PC-9 (cell line): ENCODE data around the gene EME1. TPM values are rescaled to one million over a fixed set of nuclear protein-coding genes. Genes with fewer than 3 reads are reported as not detected.
A peak's percentile ranks its signal among the peaks of the same experiment; 100 is the strongest.

Experiments
- BruUV-seq: library from RNA; stranded (reverse); fragments of 400-500 nt; replicated peaks from 2 replicates; lab custom pipeline; 2021; lab: Mats Ljungman, UMichigan
- CTCF ChIA-PET: fragments of 300-600 bp; sonication (Branson Sonifier 250); formaldehyde crosslinking; loops from one replicate; lab custom pipeline; 2022; ENCODE audit warnings: antibody characterized with exemption; lab: Charles Lee
- POLR2A ChIA-PET: fragments of 300-600 bp; sonication (Branson Sonifier 250); formaldehyde crosslinking; loops from one replicate; lab custom pipeline; 2022; ENCODE audit warnings: antibody characterized with exemption; ENCODE audit not compliant: unreplicated experiment; lab: Charles Lee
- DNase-seq, 2 experiments: peaks; one replicate each; pipeline versions ENCODE4 v3.0.0 to v3.0.0-alpha.2; 2015 to 2022; ENCODE audit warnings: mixed read lengths in 1 of 2
- H2AFZ ChIP-seq: fragments of 200-600 bp; sonication (generic); 2 replicates; pipeline ENCODE4 v1.8.1; 2017; ENCODE audit warnings: antibody characterized with exemption
- H3F3A ChIP-seq: fragments of 200-600 bp; sonication (generic); 2 replicates; pipeline ENCODE4 v1.8.1; 2017; ENCODE audit warnings: antibody characterized with exemption, mild to moderate bottlenecking, low read depth; ENCODE audit not compliant: insufficient read depth
- H3K27ac ChIP-seq: fragments of 200-600 bp; sonication (generic); 2 replicates; pipeline ENCODE4 v1.6.1; 2016; ENCODE audit warnings: mixed run types
- H3K27me3 ChIP-seq: fragments of 200-600 bp; sonication (generic); 2 replicates; pipeline ENCODE4 v1.6.1; 2016; ENCODE audit warnings: low read depth, mixed run types; ENCODE audit not compliant: insufficient read depth
- H3K36me3 ChIP-seq: fragments of 200-600 bp; sonication (generic); 2 replicates; pipeline ENCODE4 v1.6.1; 2016; ENCODE audit warnings: low read depth, mixed run types
- H3K4me1 ChIP-seq: fragments of 200-600 bp; sonication (generic); replicated peaks from 2 replicates; pipeline ENCODE4 v1.6.1; 2016; ENCODE audit warnings: mixed run types; ENCODE audit not compliant: insufficient read depth
- H3K4me2 ChIP-seq: fragments of 200-600 bp; sonication (generic); 2 replicates; pipeline ENCODE4 v1.6.1; 2017; ENCODE audit warnings: mixed run types
- H3K4me3 ChIP-seq: fragments of 200-600 bp; sonication (generic); 2 replicates; pipeline ENCODE4 v1.6.1; 2016; ENCODE audit warnings: mixed run types
- H3K79me2 ChIP-seq: fragments of 200-600 bp; sonication (generic); 2 replicates; pipeline ENCODE4 v1.6.1; 2017; ENCODE audit warnings: low read depth, mixed run types
- H3K9me2 ChIP-seq: fragments of 200-600 bp; sonication (generic); 2 replicates; pipeline ENCODE4 v1.8.1; 2017; ENCODE audit warnings: mild to moderate bottlenecking; ENCODE audit not compliant: insufficient read depth
- H3K9me3 ChIP-seq: fragments of 200-600 bp; sonication (generic); 2 replicates; pipeline ENCODE4 v1.8.1; 2016; ENCODE audit warnings: low read depth; ENCODE audit not compliant: insufficient read depth
- H4K20me1 ChIP-seq: fragments of 200-600 bp; sonication (generic); 2 replicates; pipeline ENCODE4 v1.8.1; 2017; ENCODE audit not compliant: insufficient read depth
- EZH2 ChIP-seq: fragments of 200-600 bp; sonication (generic); IDR thresholded peaks from 2 replicates; pipeline ENCODE4 v1.8.0; 2017; ENCODE audit warnings: antibody characterized with exemption, low read depth
- intact Hi-C: fragments of 100-400 bp; cut with micrococcal nuclease; formaldehyde crosslinking; loops from one replicate; pipeline ENCODE4 v1.10.0; 2022; ENCODE audit not compliant: unreplicated experiment
- total RNA-seq: library from RNA; stranded (reverse); gene quantifications from 2 replicates; pipeline ENCODE4 v1.2.3, GENCODE V29; 2021
- TF ChIP-seq, protein P1 (sequence below): fragments of 200-600 bp; sonication (generic); conservative IDR thresholded peaks from 2 replicates; pipeline ENCODE4 v1.6.1; 2017; ENCODE audit warnings: mixed run types, antibody characterized with exemption, mild to moderate bottlenecking, moderate library complexity

The EME1 gene
- total RNA-seq, 1 experiment from 2014 or later: 21.0 TPM

- TF ChIP-seq EZH2: no peak
- TF ChIP-seq, protein P1, sequence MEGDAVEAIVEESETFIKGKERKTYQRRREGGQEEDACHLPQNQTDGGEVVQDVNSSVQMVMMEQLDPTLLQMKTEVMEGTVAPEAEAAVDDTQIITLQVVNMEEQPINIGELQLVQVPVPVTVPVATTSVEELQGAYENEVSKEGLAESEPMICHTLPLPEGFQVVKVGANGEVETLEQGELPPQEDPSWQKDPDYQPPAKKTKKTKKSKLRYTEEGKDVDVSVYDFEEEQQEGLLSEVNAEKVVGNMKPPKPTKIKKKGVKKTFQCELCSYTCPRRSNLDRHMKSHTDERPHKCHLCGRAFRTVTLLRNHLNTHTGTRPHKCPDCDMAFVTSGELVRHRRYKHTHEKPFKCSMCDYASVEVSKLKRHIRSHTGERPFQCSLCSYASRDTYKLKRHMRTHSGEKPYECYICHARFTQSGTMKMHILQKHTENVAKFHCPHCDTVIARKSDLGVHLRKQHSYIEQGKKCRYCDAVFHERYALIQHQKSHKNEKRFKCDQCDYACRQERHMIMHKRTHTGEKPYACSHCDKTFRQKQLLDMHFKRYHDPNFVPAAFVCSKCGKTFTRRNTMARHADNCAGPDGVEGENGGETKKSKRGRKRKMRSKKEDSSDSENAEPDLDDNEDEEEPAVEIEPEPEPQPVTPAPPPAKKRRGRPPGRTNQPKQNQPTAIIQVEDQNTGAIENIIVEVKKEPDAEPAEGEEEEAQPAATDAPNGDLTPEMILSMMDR: no peak
- CTCF ChIA-PET: no interaction called here
Measured at GRCh38 chr17:50370052-50370451, 3.0 kb upstream of the EME1 start.

DNA sequence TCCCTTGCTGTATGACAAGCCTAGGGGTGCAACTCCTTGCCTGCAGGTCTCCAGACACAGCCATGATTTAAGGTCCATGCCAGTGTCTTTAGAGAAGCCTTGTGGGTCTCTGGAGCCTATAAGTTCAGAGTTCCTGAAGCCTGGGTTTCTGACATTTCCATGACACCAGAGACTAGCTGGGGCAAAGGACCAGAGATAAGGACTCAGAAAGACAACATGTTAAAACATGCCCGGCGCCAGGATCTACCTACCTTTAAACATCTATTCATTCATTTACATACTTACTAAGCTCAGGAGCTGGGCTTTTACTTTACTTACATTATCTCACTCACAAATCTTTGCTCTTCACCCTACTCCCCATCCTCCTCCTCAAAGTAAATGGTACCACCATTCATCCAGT lies 1.5 kb upstream of the EME1 start:
- peaks cover 6% of the 10 kb centered on the region; the same call in 1 of the 2 replicates for H4K20me1 ChIP-seq
- peaks cover 34% of the 10 kb centered on the region for H3K79me2 ChIP-seq
- H3K4me3 ChIP-seq: peak overlapping the region; percentile 73; the same call in 1 of the 2 replicates
- H3K9me3 ChIP-seq: no peaks in the 10 kb centered on the region
- H3F3A ChIP-seq: no peaks in the 10 kb centered on the region; the same call in 1 of the 2 replicates
- no peaks in the 10 kb centered on the region for H3K9me2 ChIP-seq
- TF ChIP-seq, protein P1: no peak
- no peak for TF ChIP-seq EZH2
- intact Hi-C loops: no loop called here
- H3K4me1 ChIP-seq: peaks cover 20% of the 10 kb centered on the region
- H3K27me3 ChIP-seq: no peaks in the 10 kb centered on the region
- no TSS peak for BruUV-seq
- no peak for DNase-seq
- ChIA-PET CTCF (no interaction called here), POLR2A (no interaction called here)
- peaks cover 26% of the 10 kb centered on the region for H3K36me3 ChIP-seq
- no peak overlapping the region for H3K27ac ChIP-seq
- H3K4me2 ChIP-seq: peak overlapping the region; percentile 84
- no peak overlapping the region for H2AFZ ChIP-seq

More at GRCh38 chr17:50370052-50370451, 3.0 kb upstream of the EME1 start:
- Histone ChIP-seq H3F3A (no peaks in the 10 kb centered on the region; the same call in 1 of the 2 replicates), H3K27ac (no peak overlapping the region), H3K79me2 (peaks cover 34% of the 10 kb centered on the region), H3K4me2 (no peak overlapping the region), H3K27me3 (no peaks in the 10 kb centered on the region), H4K20me1 (peaks cover 6% of the 10 kb centered on the region; the same call in 1 of the 2 replicates), H2AFZ (no peak overlapping the region), H3K9me3 (no peaks in the 10 kb centered on the region), H3K9me2 (no peaks in the 10 kb centered on the region), H3K4me1 (peaks cover 20% of the 10 kb centered on the region), H3K36me3 (peaks cover 26% of the 10 kb centered on the region), H3K4me3 (no peak overlapping the region)
- BruUV-seq: no TSS peak
- intact Hi-C loops: no loop called here
- no peak for DNase-seq
- POLR2A ChIA-PET: no interaction called here

GRCh38 chr17:50372222-50372757 lies 739 bp upstream of the EME1 start:
- CTCF ChIA-PET: no interaction called here
- TF ChIP-seq, protein P1: no peak
- TF ChIP-seq EZH2: no peak
- Histone ChIP-seq H3K27me3 (no peaks in the 10 kb centered on the region), H3K79me2 (peaks cover 34% of the 10 kb centered on the region), H3K36me3 (peaks cover 26% of the 10 kb centered on the region), H3K4me2 (peak overlapping the region; percentile 84), H3F3A (no peaks in the 10 kb centered on the region; the same call in 1 of the 2 replicates), H3K27ac (peak overlapping the region; percentile 74), H2AFZ (peak overlapping the region; percentile 90), H3K9me2 (no peaks in the 10 kb centered on the region), H3K4me3 (peak overlapping the region; percentile 73), H4K20me1 (peaks cover 6% of the 10 kb centered on the region; the same call in 1 of the 2 replicates), H3K4me1 (peaks cover 20% of the 10 kb centered on the region), H3K9me3 (no peaks in the 10 kb centered on the region)
- intact Hi-C loops: no loop called here
- no peak for DNase-seq
- POLR2A ChIA-PET: no interaction called here
- BruUV-seq: TSS peak; percentile 49
